Activated CD4-positive, alpha-beta T cell treated with anti-CD3 and anti-CD28 coated beads for 1 hour (primary cell): Measurements from ENCODE around the gene PHKA2.

Experiments used
- DNase-seq: peaks from one replicate; pipeline ENCODE4 v3.0.0-alpha.2; 2020

The PHKA2 gene

GRCh38 chrX:18970465-18970864 lies 13.4 kb downstream of the PHKA2 start:
- DNase-seq = no peak

GRCh38 chrX:18966624-18967023 lies 17.3 kb downstream of the PHKA2 start:
- no peak for DNase-seq

- no peak for DNase-seq
These were observed 19.0 kb downstream of the PHKA2 start for GRCh38 chrX:18964901-18965300.

GRCh38 chrX:18964026-18964425 lies 19.9 kb downstream of the PHKA2 start:
- no peak for DNase-seq

- DNase-seq = no peak
These were observed 21.6 kb downstream of the PHKA2 start for GRCh38 chrX:18962329-18962728.

GRCh38 chrX:18961686-18962085 lies 22.2 kb downstream of the PHKA2 start:
- no peak for DNase-seq

GRCh38 chrX:18956303-18957032 lies 27.4 kb downstream of the PHKA2 start:
- no peak for DNase-seq

- DNase-seq = no peak
These were observed 28.2 kb downstream of the PHKA2 start for GRCh38 chrX:18955676-18956075.

GRCh38 chrX:18951032-18951431 lies 32.9 kb downstream of the PHKA2 start:
- no peak for DNase-seq

GRCh38 chrX:18949944-18950301 lies 34.0 kb downstream of the PHKA2 start:
- DNase-seq = no peak

- no peak for DNase-seq
These were observed 34.5 kb downstream of the PHKA2 start for GRCh38 chrX:18949291-18949943.

- DNase-seq = no peak
These were observed 37.3 kb downstream of the PHKA2 start for GRCh38 chrX:18946611-18947010.

GRCh38 chrX:18946157-18946556 lies 37.8 kb downstream of the PHKA2 start:
- DNase-seq = no peak

GRCh38 chrX:18945483-18945882 lies 38.4 kb downstream of the PHKA2 start:
- DNase-seq = no peak

GRCh38 chrX:18944482-18944881 lies 39.4 kb downstream of the PHKA2 start:
- no peak for DNase-seq

GRCh38 chrX:18941896-18942295 lies 42.0 kb downstream of the PHKA2 start:
- no peak for DNase-seq

- no peak for DNase-seq
These were observed 45.2 kb downstream of the PHKA2 start for GRCh38 chrX:18938710-18939109.

GRCh38 chrX:18937173-18937572 lies 46.7 kb downstream of the PHKA2 start:
- no peak for DNase-seq

- no peak for DNase-seq
These were observed 48.0 kb downstream of the PHKA2 start for GRCh38 chrX:18935893-18936292.

GRCh38 chrX:18934708-18935107 lies 49.2 kb downstream of the PHKA2 start:
- no peak for DNase-seq

GRCh38 chrX:18933617-18934016 lies 50.3 kb downstream of the PHKA2 start:
- DNase-seq = no peak

GRCh38 chrX:18931972-18932371 lies 51.9 kb downstream of the PHKA2 start:
- DNase-seq = no peak

GRCh38 chrX:18929775-18930174 lies 54.1 kb downstream of the PHKA2 start:
- DNase-seq = no peak

- DNase-seq = no peak
These were observed 56.4 kb downstream of the PHKA2 start for GRCh38 chrX:18927558-18927957.
